ENCODE results near the gene SYCE1L. TPM values are rescaled to one million over a fixed set of nuclear protein-coding genes. Genes with fewer than 3 reads are reported as not detected.

SYCE1L gene
- total RNA-seq, 2 experiments from 2014 or later = 4.3 to 7.1 TPM

DNA sequence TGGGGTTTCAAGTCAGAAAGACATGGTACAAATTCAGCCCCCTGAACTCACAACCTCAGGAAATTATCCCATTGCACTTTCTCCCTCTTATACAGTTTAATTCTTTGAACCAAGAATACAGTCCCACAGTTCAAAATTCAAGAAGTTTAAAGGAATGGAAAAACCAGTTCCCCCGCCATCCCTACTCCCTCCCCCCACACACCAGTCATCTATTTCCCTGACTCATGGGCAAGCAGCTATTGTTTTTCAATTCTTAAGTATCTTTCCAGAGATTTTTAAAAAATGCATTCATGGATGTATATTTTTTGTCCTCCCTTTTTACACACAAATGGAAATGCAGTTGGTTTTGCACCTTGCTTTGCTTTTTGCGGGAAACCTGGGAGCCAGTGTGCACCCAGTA, 7.3 kb downstream of the SYCE1L start:
- Mint-ChIP-seq H3K27ac (no peak overlapping the region), H3K36me3 (ENCODE audit: low read depth) (no peaks in the 10 kb centered on the region), H3K4me1 (peaks cover 2% of the 10 kb centered on the region), H3K27me3 (no peaks in the 10 kb centered on the region), H3K9me3 (ENCODE audit: low read depth) (no peaks in the 10 kb centered on the region), H3K4me3 (no peak overlapping the region)
- intact Hi-C loops (cut with DNase I, micrococcal nuclease) = no loop called here
- ATAC-seq = no peak
- ChIA-PET CTCF (no interaction called here), POLR2A (no interaction called here)
- no peak for DNase-seq

DNA sequence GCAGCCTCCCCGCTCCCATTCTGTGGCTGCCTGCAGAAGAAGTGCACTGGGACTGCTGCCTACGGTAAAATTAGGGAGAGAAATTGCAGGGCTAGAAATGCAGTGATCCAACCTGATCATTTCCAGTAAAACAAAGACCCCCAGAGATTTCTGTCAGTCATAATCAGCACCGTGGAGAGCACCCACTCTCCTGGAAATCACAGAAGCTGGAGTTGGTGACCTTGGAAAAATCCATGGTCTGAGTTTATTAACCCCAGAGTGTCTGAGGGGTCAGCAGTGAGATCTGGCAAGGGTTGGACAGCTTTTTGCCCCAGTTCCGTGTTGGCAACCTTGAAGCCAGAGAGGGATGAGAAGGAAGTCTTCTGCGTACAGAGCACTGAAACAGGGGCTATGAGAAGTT, 7.8 kb downstream of the SYCE1L start:
- ATAC-seq (no peak), DNase-seq (no peak)
- ChIA-PET CTCF (no interaction called here), POLR2A (no interaction called here)
- no peaks in the 10 kb centered on the region for H3K27me3 Mint-ChIP-seq
- intact Hi-C loops (cut with DNase I, micrococcal nuclease) = no loop called here
- H3K4me3 Mint-ChIP-seq = no peak overlapping the region
- H3K27ac Mint-ChIP-seq = no peak overlapping the region
- H3K9me3 Mint-ChIP-seq (ENCODE audit: low read depth) = no peaks in the 10 kb centered on the region
- H3K36me3 Mint-ChIP-seq (ENCODE audit: low read depth) = no peaks in the 10 kb centered on the region
- H3K4me1 Mint-ChIP-seq = peaks cover 6% of the 10 kb centered on the region

DNA sequence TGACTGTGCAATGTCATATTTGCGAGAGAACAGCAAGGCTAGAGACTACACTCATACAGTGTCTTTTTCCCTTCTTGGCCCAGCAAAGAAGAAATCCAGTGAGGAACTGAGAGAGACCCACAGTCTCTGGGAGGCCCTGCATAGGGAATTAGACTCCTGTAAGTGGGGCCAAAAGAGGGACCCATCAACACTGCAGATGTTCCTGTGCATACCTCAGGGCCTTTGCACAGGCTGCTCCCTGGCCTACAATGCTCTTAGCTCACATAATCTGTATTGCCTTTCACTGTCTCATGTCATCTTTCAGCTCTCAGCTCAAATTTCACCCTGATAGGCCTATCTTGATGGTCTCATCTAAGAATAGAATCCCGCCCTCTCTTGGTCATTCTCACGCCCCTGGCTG, 9.2 kb downstream of the SYCE1L start:
- no peak for ATAC-seq
- DNase-seq = no peak
- H3K27ac Mint-ChIP-seq = no peak overlapping the region
- peaks cover 9% of the 10 kb centered on the region for H3K4me1 Mint-ChIP-seq
- H3K4me3 Mint-ChIP-seq = no peak overlapping the region
- intact Hi-C loops (cut with DNase I, micrococcal nuclease) = no loop called here
- no peaks in the 10 kb centered on the region for H3K36me3 Mint-ChIP-seq (ENCODE audit: low read depth)
- H3K9me3 Mint-ChIP-seq (ENCODE audit: low read depth) = no peaks in the 10 kb centered on the region
- POLR2A ChIA-PET = no interaction called here
- no peaks in the 10 kb centered on the region for H3K27me3 Mint-ChIP-seq
- CTCF ChIA-PET = no interaction called here

DNA sequence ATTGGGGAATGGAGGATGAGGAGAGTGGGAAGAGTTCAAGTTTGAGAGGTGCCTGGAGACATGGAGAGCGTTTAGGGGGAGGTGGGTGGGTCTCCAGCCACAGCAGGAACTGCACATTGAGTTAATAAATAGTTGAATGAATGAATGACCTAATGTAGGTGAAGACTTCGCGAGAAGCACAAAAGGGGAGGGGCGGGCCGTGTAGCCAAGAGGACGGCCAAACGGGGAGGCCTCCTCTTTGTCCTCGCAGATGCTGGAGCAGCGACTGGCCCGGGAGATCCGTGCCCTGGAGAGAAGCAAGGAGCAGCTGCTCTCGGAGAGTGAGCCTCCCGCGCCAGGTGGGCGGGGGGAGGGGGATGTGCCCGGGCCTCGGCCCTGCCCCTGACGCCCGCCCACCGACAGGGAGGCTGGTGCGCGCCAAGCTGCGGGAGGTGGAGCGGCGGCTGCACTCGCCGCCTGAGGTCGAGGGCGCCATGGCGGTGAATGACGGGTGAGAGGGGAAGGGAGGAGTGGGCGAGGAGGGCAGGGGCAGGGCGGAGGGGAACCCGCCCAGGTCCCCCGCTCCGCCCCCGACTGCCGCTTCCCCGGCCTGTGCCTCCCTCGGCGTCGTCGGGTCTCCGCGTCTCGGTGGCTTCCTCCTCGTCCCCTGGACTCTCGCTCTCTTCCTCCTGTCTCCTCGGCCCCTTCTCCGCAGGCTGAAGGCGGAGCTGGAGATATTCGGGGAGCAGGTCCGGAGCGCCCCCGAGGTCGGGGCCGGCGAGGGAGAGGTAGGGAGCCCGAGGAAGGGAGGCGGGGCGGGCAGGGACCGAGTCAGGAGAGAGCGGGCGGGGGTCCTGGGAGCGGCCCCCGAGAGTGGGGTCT, 12.9 kb downstream of the SYCE1L start:
- intact Hi-C loops (cut with DNase I, micrococcal nuclease) = loop anchor here (1.0 to 5.0 kb wide), 5 partner anchors 21 to 1565 kb away; partner anchors contain the start of genes KARS1 (in 1 of the 2), MON1B (in 1 of the 2), NUDT7 (in 1 of the 2) and TERF2IP (in 1 of the 2)
- Mint-ChIP-seq H3K4me1 (peaks cover 13% of the 10 kb centered on the region), H3K36me3 (ENCODE audit: low read depth) (no peaks in the 10 kb centered on the region), H3K27me3 (no peaks in the 10 kb centered on the region), H3K27ac (peak overlapping the region; percentile 57), H3K9me3 (ENCODE audit: low read depth) (no peaks in the 10 kb centered on the region), H3K4me3 (peak overlapping the region; percentile 71)
- DNase-seq = peak; percentile 88
- peak; percentile 85 for ATAC-seq
- ChIA-PET POLR2A (interaction anchor here (0.6 to 1.2 kb wide), 4 partner anchors 21 to 1557 kb away, joined by 3 to 6 read pairs (median 4); partner anchors contain the start of gene MON1B), CTCF (no interaction called here)

DNA sequence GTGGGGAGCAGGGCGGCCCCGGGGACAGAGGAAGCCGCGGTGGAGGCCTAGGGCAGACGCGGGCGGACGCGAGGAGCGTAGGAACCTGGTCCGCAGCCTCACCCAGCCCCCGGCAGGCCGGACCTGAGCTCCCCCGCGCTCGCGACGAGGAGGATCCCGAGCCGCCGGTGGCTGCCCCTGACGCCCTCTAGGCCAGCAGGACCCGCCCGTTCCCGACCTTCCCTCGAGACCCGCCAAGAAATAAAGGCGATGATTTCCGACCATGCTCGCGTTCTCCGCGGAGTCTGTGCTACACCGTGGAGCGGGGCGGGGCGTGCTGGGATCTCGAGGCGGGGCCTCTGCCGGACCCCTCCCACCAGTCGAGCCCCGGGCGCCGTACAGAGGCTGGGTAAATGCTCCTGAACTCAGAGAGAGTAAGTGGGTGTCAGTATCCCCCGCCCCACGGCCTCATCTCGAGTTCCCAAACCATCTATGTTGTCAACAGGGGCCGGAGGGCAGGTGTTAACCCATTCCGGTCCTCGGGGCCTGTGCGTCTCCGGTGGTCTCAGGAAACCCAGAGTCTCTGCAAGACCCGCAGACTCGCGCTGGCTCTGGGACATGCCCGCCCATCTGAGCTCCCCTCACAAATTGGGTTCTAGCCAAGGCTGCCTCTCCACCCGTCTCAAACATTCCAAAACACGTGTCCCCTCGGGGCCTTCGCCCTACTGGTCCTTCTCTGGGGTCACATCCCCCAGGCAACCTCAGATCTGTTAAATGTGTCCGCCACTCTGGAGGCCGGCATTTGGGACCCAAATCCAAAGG, 13.7 kb downstream of the SYCE1L start:
- H3K9me3 Mint-ChIP-seq (ENCODE audit: low read depth) = no peaks in the 10 kb centered on the region
- DNase-seq = peak; percentile 85
- peaks cover 13% of the 10 kb centered on the region for H3K4me1 Mint-ChIP-seq
- ChIA-PET POLR2A (interaction anchor here (0.6 to 1.2 kb wide), 3 partner anchors 22 to 1558 kb away, joined by 3 to 6 read pairs (median 3); partner anchors contain the start of gene MON1B), CTCF (no interaction called here)
- intact Hi-C loops (cut with DNase I, micrococcal nuclease) = loop anchor here (1.0 to 5.0 kb wide), 5 partner anchors 22 to 1566 kb away; partner anchors contain the start of genes KARS1 (in 1 of the 2), MON1B (in 1 of the 2), NUDT7 (in 1 of the 2) and TERF2IP (in 1 of the 2)
- peak overlapping the region; percentile 71 for H3K4me3 Mint-ChIP-seq
- no peaks in the 10 kb centered on the region for H3K27me3 Mint-ChIP-seq
- no peaks in the 10 kb centered on the region for H3K36me3 Mint-ChIP-seq (ENCODE audit: low read depth)
- no peak overlapping the region for H3K27ac Mint-ChIP-seq
- ATAC-seq = peak; percentile 84

DNA sequence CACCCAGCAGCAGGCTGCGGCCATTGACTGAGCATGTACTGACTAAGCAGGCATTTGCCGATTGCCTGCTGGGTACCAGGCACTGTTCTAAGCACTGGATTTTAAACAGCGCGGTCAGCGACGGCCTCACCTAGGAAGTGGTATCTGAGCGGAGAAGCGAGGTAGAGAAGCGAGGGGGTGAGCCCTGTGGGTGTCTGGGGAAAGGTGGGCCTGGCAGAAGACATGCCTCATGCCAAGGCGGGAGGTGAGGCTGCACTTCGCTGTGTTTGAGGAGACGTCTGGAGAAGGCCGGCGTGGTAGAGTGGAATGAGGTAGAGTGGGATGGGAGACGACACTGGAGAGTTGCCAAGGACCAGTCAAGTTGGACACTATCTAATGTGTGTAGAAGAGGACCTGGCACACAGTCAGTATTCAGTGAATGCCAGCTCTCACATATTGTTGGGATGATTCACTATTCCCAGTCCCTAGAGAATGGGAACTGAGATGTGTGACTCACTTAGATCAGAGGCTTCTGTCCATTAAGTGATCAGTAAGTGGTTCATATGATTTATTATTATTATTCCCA, 14.4 kb downstream of the SYCE1L start:
- H3K27ac Mint-ChIP-seq = no peak overlapping the region
- no peak for DNase-seq
- H3K4me1 Mint-ChIP-seq = peaks cover 13% of the 10 kb centered on the region
- POLR2A ChIA-PET = interaction anchor here (0.5 kb wide), 1 partner anchor 70 kb away, joined by 3 read pairs; no protein-coding TSS in a partner anchor
- intact Hi-C loops (cut with DNase I, micrococcal nuclease) = loop anchor here in 1 of 2 experiments (5.0 kb wide), 1 partner anchor 1566 kb away; the partner anchor contains the start of genes KARS1 and TERF2IP
- H3K4me3 Mint-ChIP-seq = peak overlapping the region; percentile 71
- H3K36me3 Mint-ChIP-seq (ENCODE audit: low read depth) = no peaks in the 10 kb centered on the region
- ATAC-seq = no peak
- H3K27me3 Mint-ChIP-seq = no peaks in the 10 kb centered on the region
- CTCF ChIA-PET = interaction anchor here (1.4 kb wide), 1 partner anchor 9 kb away, joined by 4 read pairs; no protein-coding TSS in a partner anchor
- no peaks in the 10 kb centered on the region for H3K9me3 Mint-ChIP-seq (ENCODE audit: low read depth)

DNA sequence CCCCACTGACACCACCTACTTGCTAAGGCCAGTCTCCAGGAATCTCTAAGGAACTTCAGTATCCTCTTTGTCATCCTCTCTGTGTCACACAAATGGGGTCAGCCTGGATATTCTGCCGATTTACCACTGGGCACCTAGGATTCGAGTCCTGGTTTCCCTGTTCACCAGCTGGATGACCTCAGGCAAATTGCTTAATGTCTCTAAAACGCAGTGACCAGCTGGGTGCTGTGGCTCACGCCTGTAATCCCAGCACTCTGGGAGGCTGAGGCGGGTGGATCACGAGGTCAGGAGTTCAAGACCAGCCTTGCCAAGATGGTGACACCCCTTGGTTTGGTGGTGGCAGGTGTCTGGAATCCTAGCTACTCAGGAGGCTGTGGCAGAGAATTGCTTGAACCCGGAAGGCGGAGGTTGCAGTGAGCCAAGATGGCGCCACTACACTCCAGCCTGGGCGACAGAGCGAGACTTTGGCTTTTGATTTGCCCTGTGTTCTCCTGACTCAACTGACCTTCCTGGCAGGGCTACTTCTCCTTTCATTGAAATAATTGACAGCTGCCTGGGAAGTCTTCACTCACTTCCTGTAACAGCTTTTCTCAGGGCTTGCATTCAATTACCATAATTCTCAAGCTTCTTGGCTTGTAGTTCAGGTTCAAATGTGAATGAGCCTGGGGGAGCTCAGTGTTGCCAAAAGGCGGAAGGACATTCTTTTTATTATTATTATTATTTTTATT, 15.4 kb downstream of the SYCE1L start:
- POLR2A ChIA-PET = interaction anchor here (0.5 kb wide), 1 partner anchor 69 kb away, joined by 3 read pairs; no protein-coding TSS in a partner anchor
- no peak for ATAC-seq

DNA sequence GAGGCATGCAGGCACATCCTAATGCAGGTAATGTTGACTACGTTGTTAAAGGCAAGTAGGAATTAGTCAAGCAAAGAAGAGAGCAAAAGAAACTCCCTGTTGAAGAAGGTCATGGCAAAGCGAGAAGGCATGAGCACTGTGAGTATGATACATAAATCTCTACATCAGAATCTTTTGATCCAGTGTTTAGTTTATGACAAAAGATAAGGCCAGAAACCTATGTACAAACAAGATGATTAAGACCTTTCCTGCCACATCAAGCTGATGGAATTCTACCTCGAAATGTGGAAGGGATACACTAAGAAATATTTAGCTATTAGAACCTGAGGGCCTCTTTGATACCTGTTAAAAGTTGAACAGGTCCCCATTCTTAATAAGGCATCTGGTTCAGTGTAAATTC, 20.2 kb downstream of the SYCE1L start:
- Mint-ChIP-seq H3K27ac (no peak overlapping the region), H3K9me3 (ENCODE audit: low read depth) (no peaks in the 10 kb centered on the region), H3K4me1 (no peaks in the 10 kb centered on the region), H3K36me3 (ENCODE audit: low read depth) (no peaks in the 10 kb centered on the region), H3K27me3 (no peaks in the 10 kb centered on the region), H3K4me3 (no peak overlapping the region)
- ChIA-PET POLR2A (no interaction called here), CTCF (interaction anchor here (0.6 to 1.2 kb wide), 3 partner anchors 9 to 1754 kb away, joined by 3 read pairs; no protein-coding TSS in a partner anchor)
- DNase-seq = no peak
- intact Hi-C loops (cut with DNase I, micrococcal nuclease) = no loop called here
- ATAC-seq = no peak

More for the DNA sequence above, 15.4 kb downstream of the SYCE1L start:
- Mint-ChIP-seq H3K9me3 (ENCODE audit: low read depth) (no peaks in the 10 kb centered on the region), H3K4me1 (peaks cover 13% of the 10 kb centered on the region), H3K27ac (no peak overlapping the region), H3K27me3 (no peaks in the 10 kb centered on the region), H3K36me3 (ENCODE audit: low read depth) (no peaks in the 10 kb centered on the region), H3K4me3 (no peak overlapping the region)
- intact Hi-C loops (cut with DNase I, micrococcal nuclease) = loop anchor here in 1 of 2 experiments (5.0 kb wide), 1 partner anchor 1567 kb away; the partner anchor contains the start of genes KARS1 and TERF2IP
- no peak for DNase-seq
- CTCF ChIA-PET = interaction anchor here (0.6 to 1.4 kb wide), 3 partner anchors 8 to 378 kb away, joined by 3 to 4 read pairs (median 3); no protein-coding TSS in a partner anchor

DNA sequence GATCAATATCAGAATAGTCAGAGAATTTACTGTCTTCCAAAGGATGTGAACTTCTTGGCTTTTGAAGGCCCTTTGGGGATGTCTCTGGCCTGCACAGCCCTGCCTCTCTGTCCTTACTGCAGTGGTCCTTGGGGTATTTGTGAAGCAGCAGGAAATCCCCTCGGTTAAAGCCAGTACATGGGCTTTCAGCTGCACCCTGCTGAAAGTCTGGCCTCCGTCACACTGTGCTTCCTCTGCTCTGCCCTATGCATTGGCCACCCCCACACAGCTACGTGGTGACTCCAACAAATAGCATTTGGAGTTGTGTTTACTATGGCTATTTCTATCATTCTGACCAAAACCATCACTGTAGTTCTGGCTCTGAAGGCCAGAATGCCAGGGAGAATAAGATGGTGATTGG, 21.2 kb downstream of the SYCE1L start:
- intact Hi-C loops (cut with DNase I, micrococcal nuclease) = no loop called here
- Mint-ChIP-seq H3K4me1 (no peaks in the 10 kb centered on the region), H3K36me3 (ENCODE audit: low read depth) (no peaks in the 10 kb centered on the region), H3K4me3 (no peak overlapping the region), H3K27ac (no peak overlapping the region), H3K9me3 (ENCODE audit: low read depth) (no peaks in the 10 kb centered on the region), H3K27me3 (no peaks in the 10 kb centered on the region)
- CTCF ChIA-PET = interaction anchor here (0.5 kb wide), 1 partner anchor 49 kb away, joined by 4 read pairs; no protein-coding TSS in a partner anchor
- ATAC-seq (no peak), DNase-seq (no peak)
- POLR2A ChIA-PET = no interaction called here

DNA sequence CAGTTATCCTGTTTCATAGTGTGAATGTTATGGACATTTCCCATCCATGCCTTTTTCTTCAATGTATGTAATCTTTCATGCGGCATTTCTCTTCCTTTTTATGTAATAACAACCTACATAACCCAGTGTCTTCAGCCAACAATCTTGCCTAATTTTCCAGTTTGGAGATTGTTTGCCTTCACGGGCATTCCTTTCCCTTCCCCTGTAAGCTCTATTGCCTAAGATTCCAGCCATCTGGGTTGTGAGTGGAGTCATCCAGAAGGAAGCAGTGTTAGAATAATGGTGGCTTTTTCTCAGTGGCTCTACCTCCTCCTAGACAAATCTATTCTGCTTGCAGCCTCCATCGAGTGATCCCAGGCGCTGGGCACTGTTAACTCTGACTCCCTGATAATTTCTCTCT, 22.3 kb downstream of the SYCE1L start:
- no peaks in the 10 kb centered on the region for H3K36me3 Mint-ChIP-seq (ENCODE audit: low read depth)
- ChIA-PET CTCF (interaction anchor here (1.0 to 2.5 kb wide), 3 partner anchors 12 to 363 kb away, joined by 3 to 10 read pairs (median 7); no protein-coding TSS in a partner anchor), POLR2A (no interaction called here)
- H3K4me1 Mint-ChIP-seq = no peaks in the 10 kb centered on the region
- no peak overlapping the region for H3K27ac Mint-ChIP-seq
- DNase-seq (no peak), ATAC-seq (no peak)
- H3K4me3 Mint-ChIP-seq = no peak overlapping the region
- no peaks in the 10 kb centered on the region for H3K27me3 Mint-ChIP-seq
- H3K9me3 Mint-ChIP-seq (ENCODE audit: low read depth) = no peaks in the 10 kb centered on the region
- intact Hi-C loops (cut with DNase I, micrococcal nuclease) = no loop called here

Data from activated CD4-positive, alpha-beta T cell treated with anti-CD3 and anti-CD28 coated beads for 36 hours (primary cell).